NCI-H345 treated with DMSO at 0.1 percent for 48 hours (cell line): Measurements from ENCODE around the gene ATF7.
"Not testable (repeated sequence)": the region's sequence is repeated elsewhere in the genome, so short reads cannot be mapped to it uniquely, and the experiment has no call there.

Experiments
- DNase-seq: peaks from one replicate; lab custom pipeline; 2025; ENCODE audit not compliant: unreplicated experiment; lab: John Stamatoyannopoulos, UW

ATF7 gene

GRCh38 chr12:53484686-53485575 lies 141.3 kb downstream of the ATF7 start:
- no peak for DNase-seq

- no peak for DNase-seq
These were observed 142.2 kb downstream of the ATF7 start for GRCh38 chr12:53483979-53484377.

GRCh38 chr12:53483225-53483978 lies 142.8 kb downstream of the ATF7 start:
- no peak for DNase-seq

GRCh38 chr12:53482626-53483168 lies 143.5 kb downstream of the ATF7 start:
- no peak for DNase-seq

GRCh38 chr12:53481939-53482586 lies 144.1 kb downstream of the ATF7 start:
- no peak for DNase-seq

- DNase-seq: not testable (repeated sequence)
These were observed 144.7 kb downstream of the ATF7 start for GRCh38 chr12:53481458-53481857.

- no peak for DNase-seq
These were observed 145.4 kb downstream of the ATF7 start for GRCh38 chr12:53480491-53481442.

- no peak for DNase-seq
These were observed 146.9 kb downstream of the ATF7 start for GRCh38 chr12:53479331-53479730.

- no peak for DNase-seq
These were observed 147.3 kb downstream of the ATF7 start for GRCh38 chr12:53478865-53479264.

- no peak for DNase-seq
These were observed 149.4 kb downstream of the ATF7 start for GRCh38 chr12:53476769-53477209.

- DNase-seq: no peak
These were observed 151.4 kb downstream of the ATF7 start for GRCh38 chr12:53474819-53475218.

GRCh38 chr12:53474077-53474476 lies 152.1 kb downstream of the ATF7 start:
- DNase-seq: no peak

- DNase-seq: no peak
These were observed 154.1 kb downstream of the ATF7 start for GRCh38 chr12:53472056-53472582.

GRCh38 chr12:53468282-53468681 lies 157.9 kb downstream of the ATF7 start:
- DNase-seq: no peak

GRCh38 chr12:53467880-53468279 lies 158.3 kb downstream of the ATF7 start:
- no peak for DNase-seq

GRCh38 chr12:53467082-53467481 lies 159.1 kb downstream of the ATF7 start:
- DNase-seq: no peak

- DNase-seq: no peak
These were observed 159.5 kb downstream of the ATF7 start for GRCh38 chr12:53466640-53467039.

GRCh38 chr12:53465679-53466078 lies 160.5 kb downstream of the ATF7 start:
- DNase-seq: no peak

- no peak for DNase-seq
These were observed 161.3 kb downstream of the ATF7 start for GRCh38 chr12:53464685-53465418.
